ENCODE results near the gene TFDP2. TPM values are rescaled to one million over a fixed set of nuclear protein-coding genes. Genes with fewer than 3 reads are reported as not detected.
A peak's percentile ranks its signal among the peaks of the same experiment; 100 is the strongest.
"Not testable (repeated sequence)": the region's sequence is repeated elsewhere in the genome, so short reads cannot be mapped to it uniquely, and the experiment has no call there.

TFDP2 gene
- total RNA-seq, 1 donor from 2014 or later: 17.0 TPM

DNA sequence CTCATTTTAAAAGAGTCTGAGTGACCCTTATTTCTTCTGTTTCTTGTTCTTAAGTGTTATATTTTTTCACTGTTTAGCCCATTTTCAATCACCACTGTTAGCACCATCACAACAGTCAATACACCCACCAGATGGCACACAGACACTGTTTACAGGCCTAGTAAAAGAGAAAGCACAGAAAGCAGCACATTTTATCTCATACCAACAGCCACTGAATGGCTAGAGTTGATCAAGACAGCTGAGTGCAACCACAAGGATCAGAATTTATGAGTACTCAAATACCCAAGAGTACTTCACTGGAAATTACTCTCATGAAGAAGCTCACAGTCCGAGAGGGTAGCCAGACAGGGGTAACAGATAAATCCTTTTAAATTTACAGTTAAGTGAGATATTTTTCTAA, 127.0 kb downstream of the TFDP2 start:
- no peak for DNase-seq (ENCODE audit: low read depth, low spot score)

DNA sequence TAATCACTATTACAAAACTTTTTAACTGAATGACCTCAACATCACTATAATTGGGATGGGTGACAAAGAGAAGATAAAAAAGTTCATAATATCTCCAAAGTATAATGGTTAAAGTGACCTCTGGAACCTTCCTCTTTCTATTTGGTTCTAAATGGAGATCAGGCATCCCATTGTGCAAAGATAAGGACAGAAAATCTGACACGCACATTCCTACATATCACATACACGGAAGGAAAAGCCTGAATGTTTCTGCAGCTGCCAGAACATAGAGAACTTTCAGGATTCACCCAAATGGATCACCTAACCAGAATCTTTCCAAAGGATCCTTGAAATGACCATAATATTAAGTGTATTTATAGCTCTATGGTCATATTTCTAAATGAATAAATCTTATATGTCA, 128.2 kb downstream of the TFDP2 start:
- DNase-seq (ENCODE audit: low read depth, low spot score): no peak

DNA sequence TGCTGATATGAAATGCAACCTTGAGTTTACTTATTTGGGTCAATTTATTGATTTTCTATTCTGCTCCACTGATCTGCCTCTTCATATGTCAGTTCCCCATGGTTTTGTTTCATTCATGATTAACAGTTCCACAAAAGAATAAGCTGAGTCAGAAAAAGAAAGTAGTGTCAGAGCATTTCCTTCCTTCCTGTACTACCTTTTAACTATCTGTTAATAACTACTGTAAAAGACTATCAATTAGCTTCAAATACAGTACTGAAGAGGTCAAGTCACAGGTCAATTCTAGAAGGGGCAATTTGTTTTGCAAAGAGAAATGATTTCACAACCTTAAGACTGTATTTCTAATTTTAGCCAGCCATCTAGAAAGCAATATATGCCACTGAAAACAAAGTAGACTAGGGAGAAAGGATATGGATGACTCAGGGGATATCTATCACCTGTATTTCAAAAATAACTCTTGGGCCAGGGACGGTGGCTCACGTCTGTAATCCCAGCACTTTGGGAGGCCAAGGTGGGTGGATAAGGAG, 129.5 kb downstream of the TFDP2 start:
- DNase-seq (ENCODE audit: low read depth, low spot score): no peak

DNA sequence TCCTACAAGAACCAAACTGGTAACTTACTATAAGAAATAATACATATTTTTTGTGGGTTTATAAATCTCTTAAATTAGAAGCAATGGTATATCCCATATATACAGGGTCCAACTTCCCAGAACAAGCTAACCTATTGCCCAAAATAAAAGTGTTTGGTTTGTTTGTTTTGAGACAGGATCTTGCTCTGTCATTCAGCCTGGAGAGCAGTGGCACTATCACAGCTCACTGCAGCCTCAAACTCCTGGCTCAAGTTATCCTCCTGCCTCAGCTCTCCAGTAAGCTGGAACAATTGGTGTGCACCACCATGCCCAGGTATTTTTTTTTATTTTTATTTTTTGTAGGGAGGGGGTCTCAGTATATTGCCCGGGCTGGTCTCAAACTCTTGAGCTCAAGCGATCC, 135.4 kb downstream of the TFDP2 start:
- DNase-seq (ENCODE audit: low read depth, low spot score): no peak

DNA sequence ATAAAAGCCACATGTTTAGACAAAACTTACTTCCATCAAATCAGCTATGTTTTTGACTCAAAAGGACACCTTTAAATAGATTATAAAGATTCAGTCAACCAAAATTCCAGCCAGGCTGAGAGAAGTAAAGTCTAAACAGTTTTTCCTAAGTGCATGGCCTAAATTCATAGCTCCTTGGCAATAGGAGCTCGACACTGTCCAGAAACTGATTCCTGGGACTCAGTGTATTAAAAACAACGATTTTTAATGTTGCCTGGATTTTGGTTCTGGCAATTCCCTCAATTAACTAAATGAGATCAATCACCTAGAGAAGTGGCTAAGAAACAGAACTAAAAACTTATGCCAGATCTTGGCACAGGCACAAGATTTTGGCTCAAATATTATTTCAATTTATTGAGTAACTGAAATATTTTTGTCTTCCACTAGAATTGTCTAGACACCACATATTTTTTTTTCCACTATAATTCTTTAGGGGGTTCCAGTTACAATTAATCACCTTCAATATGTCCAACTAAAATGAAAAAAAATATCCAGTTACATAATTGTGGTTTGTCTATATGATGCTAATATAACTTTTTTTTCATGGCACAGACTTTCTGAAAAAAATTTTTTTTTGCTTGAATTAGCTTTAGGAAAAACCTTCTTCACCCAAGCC, 135.9 kb downstream of the TFDP2 start:
- no peak for DNase-seq (ENCODE audit: low read depth, low spot score)

DNA sequence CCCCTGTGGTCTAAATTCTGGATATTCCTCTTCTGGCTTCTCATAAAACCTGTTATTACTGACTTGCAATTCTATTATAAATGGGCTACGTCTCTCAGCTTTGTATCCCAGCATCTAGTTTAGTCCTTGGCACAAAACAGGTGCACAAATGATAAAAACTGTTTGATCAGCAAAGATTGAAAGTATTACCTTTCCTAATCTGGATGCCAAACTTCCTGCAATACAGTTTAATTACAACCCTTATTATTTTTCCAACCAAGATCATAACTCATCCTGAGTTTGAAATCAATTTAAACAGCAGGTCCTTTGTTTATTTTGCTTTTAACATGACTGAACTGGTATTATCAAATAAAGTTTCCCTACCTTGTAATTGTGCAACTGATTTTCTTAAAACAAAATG, 140.3 kb downstream of the TFDP2 start:
- no peak for DNase-seq (ENCODE audit: low read depth, low spot score)

DNA sequence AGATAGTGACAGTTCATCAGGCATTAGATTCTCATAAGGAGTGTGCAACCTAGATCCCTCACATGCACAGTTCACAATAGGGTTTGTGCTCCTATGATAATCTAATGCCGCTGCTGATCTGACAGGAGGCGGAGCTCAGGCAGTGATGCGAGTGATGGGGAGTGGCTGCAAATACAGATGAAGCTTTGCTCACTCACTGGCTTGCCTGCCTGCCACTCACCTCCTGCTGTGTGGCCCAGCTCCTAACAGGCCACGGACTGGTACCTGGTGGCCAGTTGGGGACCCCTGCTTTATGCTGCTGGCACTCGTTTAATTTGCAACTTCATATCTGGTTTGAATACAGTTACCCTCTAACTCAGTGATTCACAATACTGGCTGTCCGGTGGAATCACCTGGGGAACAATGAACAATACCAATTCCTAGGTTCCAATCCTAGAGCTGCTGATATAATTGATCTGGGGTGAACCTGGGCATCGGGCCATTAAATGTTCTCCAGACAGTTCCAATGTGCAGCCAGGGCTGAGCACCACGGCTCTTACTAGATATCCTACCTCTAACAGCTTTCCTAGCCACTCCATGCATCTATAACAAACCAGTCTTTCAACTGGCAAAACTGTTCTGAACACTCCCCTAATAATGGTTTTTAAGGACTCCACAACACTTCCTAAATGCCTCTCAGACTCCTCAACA, 141.5 kb downstream of the TFDP2 start:
- no peak for DNase-seq (ENCODE audit: low read depth, low spot score)

DNA sequence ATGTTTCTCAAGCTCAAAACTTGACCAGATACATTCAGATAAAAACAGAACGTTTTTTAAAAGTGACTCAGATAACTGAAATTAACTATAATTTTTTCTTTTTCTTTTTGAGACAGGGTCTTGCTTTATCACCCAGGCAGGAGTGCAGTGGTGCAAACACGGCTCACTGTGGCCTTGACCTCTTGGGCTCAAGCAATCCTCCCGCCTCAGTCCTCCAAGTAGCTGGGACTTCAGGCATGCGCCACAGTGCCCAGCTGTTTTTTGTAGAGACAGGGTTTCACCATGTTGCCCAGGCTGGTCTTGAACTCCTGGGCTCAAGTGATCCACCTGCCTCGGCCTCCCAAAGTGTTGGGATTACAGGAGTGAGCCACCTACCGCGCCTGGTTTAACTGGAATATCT, 144.4 kb downstream of the TFDP2 start:
- not testable (repeated sequence) for DNase-seq (ENCODE audit: low read depth, low spot score)

DNA sequence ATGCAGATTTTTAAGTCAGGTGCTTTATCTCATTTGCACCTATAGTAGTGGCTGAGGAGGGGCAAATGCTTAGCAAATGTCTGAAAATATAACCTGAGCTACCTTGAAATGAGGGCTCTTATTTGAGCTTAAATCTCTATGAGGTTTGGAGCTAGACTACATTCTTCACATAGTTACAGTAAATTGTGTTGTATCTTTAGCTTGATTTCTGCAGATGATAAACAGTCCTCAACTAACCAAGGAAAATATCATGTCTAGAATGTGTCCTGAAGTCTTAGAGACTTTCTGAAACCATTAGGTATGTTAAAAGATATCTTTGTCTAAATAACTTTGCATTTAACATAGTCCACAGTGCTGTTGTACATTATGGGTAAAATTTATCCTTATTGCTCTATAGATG, 145.3 kb downstream of the TFDP2 start:
- no peak for DNase-seq (ENCODE audit: low read depth, low spot score)

DNA sequence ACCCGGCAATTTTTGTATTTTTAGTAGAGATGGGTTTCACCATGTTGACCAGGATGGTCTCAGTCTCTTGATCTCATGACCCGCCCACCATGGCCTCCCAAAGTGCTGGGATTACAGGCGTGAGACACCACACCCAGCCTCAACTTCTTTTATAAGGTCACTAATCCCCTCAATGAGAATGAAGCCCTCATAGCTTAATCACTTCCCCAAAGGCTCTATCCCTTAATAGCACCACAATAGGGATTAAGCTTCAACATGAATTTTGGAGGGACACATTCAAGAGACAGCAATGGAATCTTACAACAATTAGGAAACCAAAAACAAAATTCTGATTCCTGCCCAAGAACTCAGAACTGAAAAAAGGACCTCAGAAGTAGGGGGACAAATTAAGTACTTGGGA, 146.1 kb downstream of the TFDP2 start:
- DNase-seq (ENCODE audit: low read depth, low spot score): no peak

DNA sequence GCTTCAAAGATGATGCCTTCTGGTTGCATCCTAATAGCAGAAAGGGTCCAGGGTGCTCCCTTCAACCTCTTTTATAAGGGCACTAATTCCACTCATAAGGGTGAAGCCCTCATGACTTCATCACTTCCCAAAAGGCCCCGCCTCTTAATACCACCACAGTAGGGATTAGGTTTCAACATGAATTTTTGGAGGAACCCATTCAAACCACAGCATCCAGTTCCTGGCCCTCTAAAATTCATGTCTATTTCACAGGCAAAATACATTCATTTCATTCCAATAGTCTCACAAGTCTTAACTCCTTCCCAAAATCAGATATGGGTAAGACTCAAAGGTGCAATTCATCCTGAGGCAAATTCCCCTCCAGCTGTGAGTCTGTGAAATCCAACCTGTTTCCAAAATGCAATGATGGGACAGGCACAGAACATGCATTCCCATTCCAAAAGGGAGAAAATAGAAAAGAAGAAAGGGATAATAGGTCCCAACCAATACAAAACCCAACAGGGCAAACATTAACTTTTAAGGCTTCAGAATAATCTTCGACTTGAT, 148.9 kb downstream of the TFDP2 start:
- DNase-seq (ENCODE audit: low read depth, low spot score): no peak

DNA sequence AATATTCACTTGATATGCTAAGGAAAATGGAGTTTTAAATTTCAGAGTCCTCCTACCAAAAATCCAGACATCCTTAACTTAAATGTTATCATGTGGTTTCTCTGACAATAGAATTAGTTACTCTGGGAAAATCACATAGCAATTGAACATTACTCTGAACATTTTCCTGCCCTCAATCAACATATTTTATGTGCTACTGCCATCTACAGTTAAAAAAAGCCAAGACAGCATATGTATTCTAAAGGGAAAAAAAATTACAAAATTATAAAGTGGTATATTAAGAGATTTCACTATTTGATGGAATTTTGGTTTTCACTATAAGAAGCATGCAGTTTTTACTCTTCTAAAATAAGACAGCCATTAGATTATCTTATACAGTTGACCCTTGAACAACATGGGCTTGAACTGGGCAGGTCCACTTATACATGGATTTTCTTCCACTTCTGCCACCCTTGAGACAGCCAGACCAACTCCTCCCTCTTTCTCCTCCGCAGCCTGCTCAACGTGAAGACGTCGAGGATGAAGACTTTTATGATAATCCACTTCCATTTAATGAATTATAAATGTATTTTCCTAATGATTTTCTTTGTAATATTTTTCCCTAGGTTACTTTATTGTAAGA, 150.6 kb downstream of the TFDP2 start:
- no peak for DNase-seq (ENCODE audit: low read depth, low spot score)

DNA sequence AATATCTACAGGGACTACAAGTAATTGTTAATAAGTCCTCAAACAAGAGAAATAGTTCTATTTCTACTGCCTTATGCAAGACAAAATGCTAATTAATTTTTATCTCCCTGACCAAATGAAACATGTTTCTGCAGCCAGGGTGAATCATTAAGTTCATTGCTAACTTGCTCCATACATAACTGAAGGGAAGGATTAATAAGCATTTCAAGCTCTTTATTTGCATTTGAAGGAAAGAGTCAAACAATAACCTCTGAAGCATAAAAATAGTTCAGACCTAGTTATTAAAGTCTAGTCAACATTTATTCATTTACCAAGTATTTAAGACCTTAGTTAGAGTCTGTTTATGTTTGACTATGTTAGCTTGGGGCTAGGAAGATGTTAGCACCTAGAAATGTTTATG, 152.9 kb downstream of the TFDP2 start:
- no peak for DNase-seq (ENCODE audit: low read depth, low spot score)

DNA sequence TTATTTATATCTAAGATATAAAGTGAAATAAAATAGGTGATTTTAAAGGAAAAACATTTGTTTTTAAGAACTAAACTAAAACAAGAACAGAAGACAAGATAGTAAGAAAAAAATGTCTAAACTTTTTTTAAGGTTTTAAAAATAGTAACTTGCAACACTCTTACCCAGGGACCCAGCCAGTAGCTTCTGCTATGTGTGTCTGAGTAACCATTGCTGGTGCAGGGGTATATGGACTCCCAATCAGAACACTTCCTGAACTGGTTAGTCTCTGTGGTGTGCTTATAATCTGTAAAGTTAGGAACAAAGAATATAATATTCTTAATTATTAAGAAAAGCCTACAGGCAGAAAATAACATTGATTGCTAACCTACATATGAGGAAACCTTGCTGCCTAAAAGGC, 154.5 kb downstream of the TFDP2 start:
- DNase-seq (ENCODE audit: low read depth, low spot score): no peak

DNA sequence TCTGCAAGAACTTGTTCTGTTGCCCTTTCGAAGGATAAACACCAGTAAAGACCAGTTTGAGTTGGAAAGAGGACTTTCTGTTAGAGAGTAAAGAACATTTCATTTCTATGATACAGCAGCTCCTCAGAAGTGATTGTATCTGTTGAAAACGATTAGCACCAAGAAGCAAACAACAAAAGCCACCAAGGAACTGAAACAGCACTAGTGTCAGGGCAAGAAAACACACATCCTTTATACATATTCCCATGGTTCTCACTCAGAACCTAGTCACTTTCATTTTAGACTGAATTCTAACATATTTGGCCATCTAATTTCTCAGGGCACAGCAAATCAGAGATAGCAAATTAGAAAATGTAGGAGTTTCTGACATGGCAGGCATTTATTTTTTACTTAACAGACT, 156.8 kb downstream of the TFDP2 start:
- no peak for DNase-seq (ENCODE audit: low read depth, low spot score)

DNA sequence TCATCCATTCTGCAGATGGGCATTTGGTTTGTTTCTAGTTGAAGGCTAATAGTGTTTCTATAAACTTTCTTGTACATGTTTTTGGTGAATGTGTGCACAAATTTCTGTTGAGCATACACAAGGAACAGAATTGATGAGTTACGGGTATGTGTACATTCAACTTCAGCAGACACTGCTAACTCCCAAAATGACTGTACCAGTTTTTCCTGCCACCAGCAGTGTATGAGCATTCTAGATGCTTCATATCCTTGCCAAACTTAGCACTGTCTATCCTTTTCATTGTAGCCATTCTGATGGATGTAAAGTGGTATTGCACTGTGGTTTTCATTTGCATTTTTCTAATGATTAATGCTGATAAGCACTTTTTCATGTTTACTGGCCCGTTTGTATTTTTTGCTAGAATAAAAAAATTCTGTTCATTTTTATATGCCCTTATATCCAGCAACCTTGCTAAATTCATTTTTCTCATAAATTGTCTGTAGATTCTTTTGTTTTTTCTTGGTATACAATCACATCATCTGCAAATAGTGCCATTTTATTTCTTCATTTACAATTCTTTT, 162.7 kb downstream of the TFDP2 start:
- DNase-seq (ENCODE audit: low read depth, low spot score): no peak

DNA sequence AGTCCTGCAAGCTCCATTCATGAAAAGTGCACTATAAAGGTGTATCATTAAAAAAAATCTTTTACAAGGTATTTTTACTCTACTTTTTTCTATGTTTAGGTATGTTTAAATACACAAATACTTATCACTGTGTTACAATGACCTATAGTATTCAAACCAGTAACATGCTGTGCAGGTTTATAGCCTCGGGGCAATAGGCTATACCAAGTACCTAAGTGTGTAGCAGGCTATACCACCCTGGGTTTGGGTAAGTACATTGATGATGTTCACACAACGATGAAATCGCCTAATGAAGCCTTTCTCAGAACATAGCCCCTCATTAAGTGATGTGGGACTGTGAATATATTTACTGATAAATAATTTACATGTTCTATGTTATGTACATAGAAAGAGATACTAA, 168.3 kb downstream of the TFDP2 start:
- DNase-seq (ENCODE audit: low read depth, low spot score): no peak

DNA sequence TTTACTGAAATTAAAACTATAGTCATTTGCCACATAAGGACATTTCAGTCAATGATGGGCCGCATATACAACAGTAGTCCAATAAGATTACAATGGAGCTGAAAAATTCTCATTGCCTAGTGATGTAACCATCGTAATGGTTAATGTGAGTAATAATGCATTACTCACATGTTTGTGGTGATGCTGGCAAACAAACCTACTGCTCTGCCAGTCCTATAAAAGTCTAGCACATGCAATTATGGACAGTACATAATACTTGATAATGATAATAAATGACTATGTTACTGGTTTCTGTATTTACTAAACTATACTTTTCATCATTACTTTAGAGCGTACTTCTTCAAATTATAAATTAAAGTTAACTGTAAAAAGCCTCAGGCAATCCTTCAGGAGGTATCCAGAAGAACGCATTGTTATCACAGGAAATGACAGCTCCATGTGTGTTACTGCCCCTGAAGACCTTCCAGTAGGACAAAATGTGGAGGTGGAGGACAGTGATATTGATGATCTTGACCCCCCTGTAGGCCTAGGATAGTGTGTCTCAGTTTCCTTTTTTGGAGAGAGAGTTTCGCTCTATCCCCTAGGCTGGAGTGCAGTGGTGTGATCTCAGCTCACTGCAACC, 170.2 kb downstream of the TFDP2 start:
- peak; percentile 45 for DNase-seq (ENCODE audit: low read depth, low spot score)

DNA sequence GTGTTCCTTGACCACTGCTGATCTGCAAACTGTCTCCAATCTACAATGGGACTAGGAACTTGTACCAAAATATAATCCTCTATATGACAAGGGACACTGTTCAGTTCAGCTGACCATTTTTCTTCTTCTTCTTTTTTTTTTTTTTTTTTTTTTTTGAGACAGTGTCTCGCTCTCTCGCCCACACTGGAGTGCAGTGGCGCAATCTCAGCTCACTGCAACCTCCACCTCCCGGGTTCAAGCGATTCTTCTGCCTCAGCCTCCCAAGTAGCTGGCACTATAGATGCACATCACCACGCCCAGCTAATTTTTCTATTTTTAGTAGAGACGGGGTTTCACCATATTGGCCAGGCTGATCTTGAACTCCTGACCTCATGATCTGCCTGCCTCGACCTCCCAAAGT, 174.6 kb downstream of the TFDP2 start:
- not testable (repeated sequence) for DNase-seq (ENCODE audit: low read depth, low spot score)

DNA sequence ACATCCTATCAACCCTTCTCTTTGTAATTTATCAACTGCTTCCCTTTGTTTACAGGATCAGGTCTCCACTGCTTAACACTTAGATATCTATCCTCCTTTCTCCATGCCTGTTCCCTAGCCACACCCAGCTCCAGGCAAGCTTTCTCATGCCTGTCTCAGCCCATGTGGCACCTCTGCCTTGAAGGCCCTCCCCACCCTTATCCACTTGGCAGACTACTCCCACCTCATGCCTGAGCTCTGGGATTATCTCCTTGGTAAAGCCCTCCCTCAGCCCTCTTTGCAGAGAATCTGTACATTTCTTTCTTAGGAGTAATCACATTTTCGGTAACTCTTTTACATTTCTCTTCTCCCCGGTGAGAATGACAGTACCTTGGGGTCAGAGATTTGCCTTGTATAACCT, 176.9 kb downstream of the TFDP2 start:
- no peak for DNase-seq (ENCODE audit: low read depth, low spot score)

DNA sequence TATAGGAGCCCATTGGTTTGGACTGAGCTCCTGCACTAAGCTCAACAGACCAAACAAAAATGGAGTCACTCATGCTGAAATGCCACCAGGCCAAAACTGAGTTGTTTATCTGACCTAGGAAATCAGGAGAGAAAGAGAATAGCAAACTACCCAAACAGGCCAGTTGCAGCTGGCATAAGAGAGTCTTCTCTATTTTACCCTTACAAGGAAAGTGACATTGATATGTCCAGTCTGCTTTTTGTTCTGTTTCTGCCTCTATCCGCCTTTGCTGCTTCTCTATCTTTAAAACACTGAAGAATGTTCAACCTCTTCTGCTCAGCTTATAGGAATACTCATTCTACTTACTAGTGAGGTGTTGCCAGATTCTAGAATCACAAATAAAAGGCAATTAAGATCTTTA, 177.8 kb downstream of the TFDP2 start:
- no peak for DNase-seq (ENCODE audit: low read depth, low spot score)

DNA sequence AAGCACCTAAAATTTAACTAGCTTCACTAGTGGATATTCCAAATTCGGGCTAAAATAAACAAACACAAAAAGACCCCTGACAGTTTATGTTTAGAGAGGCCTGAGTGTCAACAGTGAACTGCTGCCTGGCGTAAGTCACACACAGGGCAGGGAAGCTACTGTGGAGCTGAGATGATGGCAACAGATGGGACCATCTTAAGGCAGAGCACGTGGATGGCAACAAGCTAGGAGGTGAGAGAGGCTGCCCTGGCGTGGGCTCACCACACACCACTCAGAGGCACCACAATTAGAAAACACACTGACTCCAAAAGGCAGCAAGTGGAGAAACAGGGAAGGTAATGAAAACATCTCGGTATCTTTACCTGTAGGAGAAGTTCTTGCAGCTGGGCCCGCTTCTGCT, 179.6 kb downstream of the TFDP2 start:
- DNase-seq (ENCODE audit: low read depth, low spot score): no peak

Measured in pulmonary artery endothelial cell (primary cell).